Right renal cortex interstitium (tissue), 3 donors: ENCODE measurements around the gene CACNA1F. TPM values are rescaled to one million over a fixed set of nuclear protein-coding genes. Genes with fewer than 3 reads are reported as not detected.

Experiments used
- DNase-seq, 3 donors: peaks; one replicate each; pipeline ENCODE4 v3.0.0-alpha.2; 2013; ENCODE audit warnings: low read depth in 3 of 3, low spot score in 2 of 3
- polyA plus RNA-seq, 3 donors: library from polyadenylated mRNA; unstranded; fragments of 120-200 nt; gene quantifications; one replicate each; pipeline ENCODE4 v1.2.1, GENCODE V29; 2013; ENCODE audit not compliant: insufficient read length in 3 of 3

CACNA1F gene
- under 1 TPM; 0.15 to 0.29 (median 0.17) TPM for polyA plus RNA-seq

DNA sequence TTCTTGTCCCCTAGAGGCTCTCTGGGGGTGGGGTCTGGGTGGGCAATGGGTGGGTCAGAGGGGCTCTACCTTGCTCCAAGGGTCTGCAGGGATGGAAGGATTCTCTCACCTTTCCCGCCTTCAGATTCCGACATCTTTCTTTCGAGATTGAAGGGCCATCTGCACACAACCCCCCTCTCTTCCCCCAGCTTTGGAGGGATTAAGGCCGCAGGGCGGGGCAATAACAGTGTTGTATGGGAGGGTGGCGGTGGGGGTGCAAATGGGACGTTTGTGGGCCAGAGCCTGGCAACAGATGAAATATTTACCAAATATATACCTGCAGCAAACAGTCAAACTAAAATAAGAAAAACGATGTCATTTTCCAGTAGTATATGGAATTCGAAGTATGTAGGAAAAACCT is at the start of gene CACNA1F:
Gene CACNA1F (minus strand): TSS at position 165 of the 400 bp plus-strand sequence. CDS start 31 bp downstream, at position 134.
- no peak for DNase-seq

DNA sequence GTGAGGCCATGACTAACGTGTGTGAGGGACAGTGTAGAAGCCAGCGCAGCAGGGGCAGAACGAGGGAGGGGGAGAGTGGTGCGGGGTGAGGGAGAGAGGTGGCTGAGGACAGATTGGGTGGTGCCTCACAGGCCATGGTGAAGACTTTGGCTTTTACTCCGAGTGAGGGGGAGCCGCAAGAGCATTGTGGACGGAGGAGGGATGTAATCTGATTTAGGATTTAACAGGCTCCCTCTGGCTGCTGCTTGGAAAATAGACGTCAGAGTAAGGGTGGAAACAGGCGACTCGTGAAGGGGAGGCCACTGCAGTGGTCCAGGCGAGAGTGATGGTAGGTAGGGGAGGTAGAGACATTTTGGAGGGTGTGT is 49.5 kb upstream of the CACNA1F start:
- no peak for DNase-seq

DNA sequence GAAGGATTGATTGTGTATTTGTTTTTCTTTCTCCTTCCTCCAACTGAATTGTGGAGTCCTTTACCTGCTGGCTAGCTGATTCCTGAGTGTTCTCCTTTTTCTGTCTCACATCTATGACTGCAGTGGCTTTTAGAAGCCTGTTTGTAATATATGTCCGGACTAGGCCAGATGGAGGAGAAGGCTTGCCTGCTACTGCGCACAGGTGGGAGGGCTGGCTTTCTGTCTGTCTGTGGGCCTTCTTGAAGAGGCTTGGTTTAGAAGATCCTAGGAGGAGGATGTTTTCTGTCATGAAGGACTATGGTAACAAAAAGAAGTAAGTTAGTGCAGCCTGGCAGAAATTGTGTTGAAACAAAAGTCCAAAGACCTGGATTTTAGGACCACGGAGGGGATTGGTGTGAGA is 44.9 kb upstream of the CACNA1F start:
- no peak for DNase-seq

DNA sequence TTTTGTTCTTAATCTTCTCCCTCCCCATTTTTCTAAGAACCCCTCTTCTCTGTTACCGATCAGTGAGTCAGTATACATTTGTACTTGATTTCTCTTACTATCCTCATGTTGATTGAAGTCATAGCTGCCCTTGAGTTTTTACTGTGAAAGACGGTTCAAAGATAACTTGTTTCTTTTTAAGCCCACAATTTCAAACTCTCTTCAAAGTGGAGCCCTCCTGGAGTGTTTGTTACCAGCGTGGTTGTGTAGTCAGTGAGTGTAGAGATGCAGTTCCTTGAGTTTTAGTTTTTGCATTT is 44.3 kb upstream of the CACNA1F start:
- DNase-seq: no peak

DNA sequence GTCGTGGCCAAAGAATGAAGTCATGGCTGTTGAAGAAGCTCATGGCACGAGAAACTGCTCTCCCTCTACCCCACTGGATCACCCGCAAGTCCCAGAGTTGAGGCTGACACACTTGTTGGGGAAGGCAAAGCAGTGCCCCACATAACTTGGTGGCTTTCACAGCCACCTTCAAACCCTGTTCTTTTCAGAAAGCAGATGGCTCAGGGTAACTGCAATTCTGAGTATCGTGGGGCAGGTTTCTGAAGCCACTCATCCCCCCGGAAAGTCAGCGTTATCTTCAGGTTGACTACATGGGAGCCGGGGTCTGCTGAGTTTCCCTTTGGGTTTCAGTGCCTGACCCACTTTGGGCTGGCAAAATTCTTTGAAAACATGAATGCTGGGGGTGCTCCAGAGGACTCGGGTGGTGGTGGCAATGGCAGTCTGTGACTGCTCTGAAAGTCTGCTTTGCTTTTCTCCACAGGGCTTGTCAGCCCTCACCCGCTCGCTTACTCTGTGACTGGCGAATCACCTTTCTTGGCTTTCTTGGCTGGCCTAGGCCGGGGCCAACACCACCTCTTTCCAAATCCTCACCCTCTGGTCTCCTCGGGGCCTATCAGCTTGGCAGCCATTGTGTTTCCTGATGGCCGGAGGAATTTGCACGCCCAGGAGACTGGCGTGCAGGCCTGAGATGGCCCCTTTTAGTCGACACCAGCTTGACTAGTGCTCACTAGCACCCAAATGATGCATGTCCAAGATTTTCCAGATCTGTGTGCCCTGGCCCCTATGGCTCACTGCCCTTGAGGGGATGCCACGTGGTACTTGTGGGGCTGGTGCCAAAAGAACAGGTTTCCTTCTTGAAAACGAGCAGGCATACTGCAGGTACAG is 43.8 kb upstream of the CACNA1F start:
- DNase-seq: no peak

DNA sequence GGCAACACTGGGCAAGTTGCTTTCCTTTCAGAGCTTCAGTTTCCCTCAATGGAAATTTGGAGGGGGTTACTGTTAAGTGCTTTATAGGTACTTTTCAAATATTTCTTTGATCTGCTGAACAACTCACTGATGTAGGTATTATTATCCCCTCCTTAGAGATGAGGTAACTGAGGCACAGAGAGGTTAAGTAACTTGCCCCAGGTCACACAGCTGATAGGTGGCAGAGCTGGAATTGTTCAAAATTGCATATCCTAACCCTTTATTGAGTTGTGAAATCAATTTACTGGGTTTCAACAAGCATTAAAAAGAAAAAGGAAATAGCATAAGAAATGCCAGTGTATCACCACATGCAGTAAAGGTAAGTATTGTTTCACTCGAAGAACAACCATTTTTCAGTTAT is 43.1 kb upstream of the CACNA1F start:
- no peak for DNase-seq

DNA sequence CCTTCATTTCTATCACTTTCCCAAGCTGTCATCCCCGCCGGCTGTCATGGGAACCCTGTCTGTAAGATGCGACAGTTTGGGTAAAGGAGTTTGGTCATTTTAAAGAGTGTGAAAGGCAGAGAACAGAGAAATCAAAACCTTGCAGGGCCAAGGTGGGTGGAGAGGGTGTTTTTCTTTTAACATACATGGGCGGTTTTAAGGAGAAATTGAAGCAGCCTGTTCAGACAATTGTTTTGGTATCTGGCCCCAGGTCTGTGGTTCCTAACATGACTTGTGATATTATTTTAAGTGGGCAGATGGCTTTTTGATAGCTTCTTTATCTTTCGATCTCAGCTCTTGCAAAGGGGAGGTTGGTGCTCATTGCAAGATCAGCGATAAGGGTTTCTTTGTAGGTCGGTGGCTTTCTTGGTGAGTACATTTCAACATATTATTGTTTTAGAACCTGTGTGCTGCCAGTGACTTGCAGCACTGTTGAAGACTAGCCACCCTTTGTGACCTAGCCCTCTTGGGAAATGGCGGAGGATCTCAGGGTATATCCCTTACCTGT is 40.1 kb upstream of the CACNA1F start:
- no peak for DNase-seq

DNA sequence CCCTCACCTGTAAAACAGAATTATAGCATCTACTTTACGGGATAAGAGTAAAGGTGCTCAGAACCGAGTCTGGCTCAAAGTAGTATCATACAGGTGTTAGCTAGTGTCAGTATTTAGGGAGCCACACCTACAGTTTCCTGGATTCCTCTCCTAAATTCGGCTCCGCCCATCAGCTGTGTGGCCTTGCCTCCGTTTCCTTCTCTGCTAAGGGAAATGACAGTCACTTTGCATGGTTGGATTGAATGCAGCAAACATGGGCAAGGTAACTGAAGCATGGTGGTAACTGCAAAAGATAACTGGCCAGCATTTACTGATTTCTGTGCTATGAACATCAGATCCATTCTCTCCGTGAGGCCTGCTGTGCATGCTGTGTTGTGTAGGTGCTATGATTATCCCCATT is 39.3 kb upstream of the CACNA1F start:
- no peak for DNase-seq

DNA sequence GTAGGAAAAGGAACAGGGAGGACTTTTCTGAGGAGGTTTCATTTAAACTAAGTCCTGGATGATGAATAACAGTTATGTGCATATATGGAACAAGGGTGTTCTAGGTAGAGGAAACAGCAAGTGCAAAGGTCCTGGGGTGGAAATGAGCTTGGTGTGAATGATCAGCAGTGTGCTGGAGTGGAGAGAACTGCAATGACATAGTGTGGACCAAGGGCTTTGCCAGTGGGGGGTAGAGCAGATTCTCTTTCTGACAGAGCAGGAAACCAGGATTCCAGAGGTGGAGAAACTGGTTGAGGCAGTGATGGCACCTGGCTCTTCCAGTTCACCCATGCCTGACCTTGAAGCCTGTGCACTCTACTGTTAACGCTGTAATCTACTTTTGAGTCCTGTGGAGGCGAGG is 38.2 kb upstream of the CACNA1F start:
- DNase-seq: no peak

DNA sequence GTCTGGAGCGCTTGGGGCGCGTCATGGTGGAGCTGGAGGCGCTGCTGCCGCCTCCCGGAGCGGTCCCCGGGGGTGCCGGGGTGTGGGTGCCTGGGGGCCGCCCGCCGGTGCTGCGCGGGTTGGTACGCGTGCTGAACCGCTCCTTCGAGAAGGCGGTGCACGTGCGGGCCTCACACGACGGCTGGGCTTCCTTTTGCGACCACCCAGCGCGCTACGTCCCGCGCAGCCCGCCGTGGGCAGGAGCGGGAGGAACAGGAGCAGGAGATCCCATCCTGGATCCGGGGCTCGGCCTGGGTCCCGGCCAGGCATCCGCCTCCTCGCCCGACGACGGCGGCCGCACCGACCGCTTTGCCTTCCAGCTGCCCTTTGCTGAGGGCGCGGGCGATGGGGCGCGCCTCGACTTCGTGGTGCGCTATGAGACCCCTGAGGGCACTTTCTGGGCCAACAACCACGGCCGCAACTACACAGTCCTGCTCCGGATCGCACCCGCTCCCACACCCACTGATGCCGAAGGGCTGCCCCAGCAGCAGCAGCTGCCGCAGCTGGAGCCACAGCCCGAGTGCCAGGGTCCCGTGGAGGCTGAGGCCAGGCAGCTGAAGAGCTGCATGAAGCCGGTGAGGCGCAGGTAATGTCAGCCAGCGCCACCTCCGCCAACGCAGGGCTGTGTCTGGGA is 37.2 kb upstream of the CACNA1F start:
- DNase-seq: no peak

DNA sequence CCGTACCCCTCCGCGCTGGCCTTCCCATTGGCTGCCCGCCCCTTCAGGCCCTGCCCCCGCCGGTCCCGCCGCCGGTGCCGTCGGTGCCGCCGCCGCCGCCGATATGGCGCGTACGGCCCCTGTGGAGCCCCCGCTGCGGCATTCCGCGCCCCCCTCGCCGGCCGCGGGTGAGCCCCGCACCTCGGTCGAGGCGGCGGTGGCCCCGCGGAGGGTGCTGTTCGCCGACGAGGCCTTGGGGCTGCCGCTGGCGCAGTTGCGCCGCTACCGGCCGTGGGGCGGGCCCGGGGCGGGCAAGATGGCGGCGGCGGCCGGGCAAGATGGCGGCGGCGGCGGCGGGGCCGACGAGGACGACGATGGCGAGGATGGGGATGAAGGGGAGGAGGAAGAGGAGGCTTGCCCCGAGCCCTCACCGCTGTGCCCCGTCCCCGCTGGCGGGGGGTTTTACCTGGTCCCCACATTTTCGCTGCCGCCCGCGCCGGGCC is 36.7 kb upstream of the CACNA1F start, which contains the start of gene PPP1R3F:
Gene PPP1R3F (plus strand): TSS at position 27 of the 482 bp plus-strand sequence. CDS start 77 bp downstream, at position 104.
- DNase-seq: no peak

DNA sequence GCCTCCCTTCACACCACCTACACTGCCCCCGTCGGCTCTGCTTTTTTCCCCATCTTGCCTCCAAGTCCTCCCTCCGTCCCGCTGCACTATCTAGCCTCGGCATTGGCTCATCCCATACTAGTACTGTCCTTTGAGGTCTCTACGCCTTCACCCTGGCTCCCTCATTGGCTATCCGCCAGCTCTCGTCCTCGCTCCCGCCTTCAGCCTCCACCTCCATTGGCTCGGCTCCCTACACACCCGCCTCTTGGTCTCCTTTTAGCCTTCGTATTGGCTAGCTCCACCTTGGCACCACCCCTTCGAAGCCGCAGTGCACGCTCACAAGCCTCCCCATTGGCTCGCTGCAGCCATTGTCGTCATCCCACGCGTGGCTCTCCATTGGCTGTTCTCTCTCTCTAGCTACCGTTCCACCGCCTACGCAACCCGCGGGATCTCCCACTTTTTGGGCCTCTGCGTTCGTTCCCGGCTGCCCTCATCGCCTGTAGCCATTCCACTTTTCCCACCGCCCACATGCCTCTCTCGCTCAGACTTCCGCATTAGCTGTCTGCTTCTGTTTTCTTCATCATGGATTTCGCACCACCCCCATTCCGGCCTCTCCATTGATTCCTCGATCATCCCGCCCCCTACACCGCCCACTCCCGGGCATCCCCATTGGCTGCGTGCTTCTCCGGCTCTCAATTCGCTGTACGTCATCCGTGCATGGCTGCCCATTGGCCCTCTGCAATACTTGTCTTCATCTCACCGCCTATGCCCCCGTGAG is 36.0 kb upstream of the CACNA1F start:
- peak; percentile 85 to 88 (median 86) for DNase-seq

DNA sequence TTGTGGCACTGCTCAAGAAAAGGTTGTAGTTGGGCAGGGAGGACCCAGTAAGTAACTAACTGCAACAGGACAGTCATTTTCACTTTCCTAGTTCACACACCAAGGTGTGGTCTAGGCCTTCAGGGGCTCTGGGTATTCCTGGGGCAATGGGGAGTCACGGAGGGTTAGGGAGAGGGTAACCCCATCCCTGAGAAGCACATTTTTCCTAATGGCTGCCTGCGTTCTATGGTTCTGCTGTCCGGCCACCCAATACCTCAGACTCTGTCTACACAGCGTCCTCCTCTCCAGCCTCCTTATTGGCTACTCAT is 35.5 kb upstream of the CACNA1F start:
- DNase-seq: no peak

DNA sequence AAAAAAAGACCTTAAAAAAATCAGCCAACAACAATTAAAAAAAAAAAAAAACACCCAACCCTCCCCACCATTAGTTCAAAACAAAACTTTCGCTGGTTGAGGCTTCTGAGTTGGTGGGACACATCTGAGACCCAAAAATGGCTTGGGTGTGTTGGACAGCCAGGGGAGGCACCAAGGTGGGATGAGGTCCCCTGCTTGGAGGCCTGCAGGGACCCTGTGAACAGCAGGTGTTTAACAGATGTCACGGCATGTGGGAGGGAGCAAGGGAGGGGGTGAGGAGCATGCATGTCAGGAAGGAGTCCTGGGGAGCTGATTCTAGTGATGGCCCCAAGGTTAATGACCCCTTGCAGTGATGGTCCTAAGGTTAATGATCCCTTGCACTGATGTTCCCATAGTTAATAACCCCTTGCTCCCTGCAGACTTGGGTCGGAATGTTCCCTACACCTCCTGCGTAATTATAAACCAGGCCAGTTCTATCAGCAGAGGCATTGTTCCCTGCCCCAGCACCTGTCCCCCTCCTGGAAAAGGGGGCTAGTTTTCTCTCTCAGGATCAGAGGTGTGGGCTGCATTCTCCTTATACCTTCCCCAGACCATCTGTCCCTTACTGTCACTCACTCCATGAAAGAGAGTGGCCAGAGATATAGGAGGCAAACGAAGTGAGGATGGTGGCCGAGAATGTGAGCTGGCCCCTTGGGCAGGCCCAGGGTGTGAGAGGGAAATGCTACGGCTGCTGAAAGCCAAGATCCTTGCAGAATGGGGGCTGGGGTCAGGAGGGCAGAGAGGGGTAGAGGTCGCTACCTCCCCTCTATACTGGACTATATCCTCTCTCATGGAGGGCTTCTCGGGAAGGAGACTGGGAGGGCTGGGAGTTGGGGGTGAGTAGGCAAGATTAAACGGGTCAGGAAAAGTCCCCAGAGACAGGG is 33.6 kb upstream of the CACNA1F start:
- DNase-seq: no peak

DNA sequence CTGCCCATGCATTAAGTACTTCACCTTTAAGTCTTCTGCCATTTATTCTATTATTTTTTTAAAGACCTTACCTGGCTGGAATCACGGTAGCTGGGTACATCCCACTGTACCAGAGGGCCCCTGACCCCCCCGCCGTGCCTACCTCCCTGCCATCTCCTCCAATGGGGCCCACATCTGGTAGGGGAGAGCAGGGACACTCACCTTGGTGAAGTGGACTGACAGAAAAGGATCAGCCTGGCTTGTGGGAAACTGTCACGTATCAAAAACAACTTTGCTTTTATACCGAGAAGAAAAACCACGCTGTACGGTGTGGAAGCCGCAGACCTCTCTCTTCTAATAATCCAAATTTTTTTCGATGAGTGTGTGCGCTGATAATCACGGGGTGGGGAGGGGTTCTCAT is 31.3 kb upstream of the CACNA1F start, which contains the start of gene FOXP3:
Gene FOXP3 (minus strand): TSS at position 251 of the 400 bp plus-strand sequence. CDS start 6,205 bp downstream, outside the sequence.
- no peak for DNase-seq

DNA sequence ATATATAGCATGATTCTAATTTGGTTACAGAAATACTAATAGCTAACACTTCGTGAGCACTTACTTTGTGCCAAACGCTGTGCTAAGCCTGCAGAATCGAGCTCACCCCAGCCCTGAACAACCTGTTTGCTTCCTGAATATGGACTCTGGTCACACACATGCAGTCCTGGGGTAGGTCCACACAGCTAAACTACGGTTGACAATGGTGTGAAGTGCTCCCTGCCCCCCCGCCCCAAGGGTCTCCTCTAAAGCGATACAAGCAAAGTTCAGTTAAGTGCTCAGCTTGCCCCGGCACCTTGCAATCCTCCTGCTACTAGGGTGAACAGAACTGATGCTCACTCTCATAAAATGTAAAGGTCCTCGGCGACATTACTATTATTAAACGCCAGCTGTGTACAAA is 30.5 kb upstream of the CACNA1F start:
- no peak for DNase-seq

DNA sequence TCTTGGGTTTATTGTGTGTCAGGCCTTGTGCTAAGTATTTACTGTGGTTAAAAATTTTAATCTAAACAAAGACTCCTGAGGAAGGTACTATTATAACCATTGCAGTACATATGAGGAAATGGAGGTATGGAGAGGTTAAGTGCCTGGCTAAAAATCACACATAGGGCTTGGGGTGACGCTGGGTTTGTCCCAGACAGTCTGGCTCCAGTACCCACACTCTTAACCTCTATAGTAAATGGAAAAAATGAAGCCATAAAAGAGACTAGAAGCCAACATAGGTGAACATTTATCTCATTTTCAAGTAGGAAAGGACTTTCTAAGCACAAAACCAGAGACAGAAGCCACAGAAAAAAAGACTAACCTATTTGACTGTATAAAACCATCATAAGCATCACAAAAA is 29.5 kb upstream of the CACNA1F start:
- no peak for DNase-seq

DNA sequence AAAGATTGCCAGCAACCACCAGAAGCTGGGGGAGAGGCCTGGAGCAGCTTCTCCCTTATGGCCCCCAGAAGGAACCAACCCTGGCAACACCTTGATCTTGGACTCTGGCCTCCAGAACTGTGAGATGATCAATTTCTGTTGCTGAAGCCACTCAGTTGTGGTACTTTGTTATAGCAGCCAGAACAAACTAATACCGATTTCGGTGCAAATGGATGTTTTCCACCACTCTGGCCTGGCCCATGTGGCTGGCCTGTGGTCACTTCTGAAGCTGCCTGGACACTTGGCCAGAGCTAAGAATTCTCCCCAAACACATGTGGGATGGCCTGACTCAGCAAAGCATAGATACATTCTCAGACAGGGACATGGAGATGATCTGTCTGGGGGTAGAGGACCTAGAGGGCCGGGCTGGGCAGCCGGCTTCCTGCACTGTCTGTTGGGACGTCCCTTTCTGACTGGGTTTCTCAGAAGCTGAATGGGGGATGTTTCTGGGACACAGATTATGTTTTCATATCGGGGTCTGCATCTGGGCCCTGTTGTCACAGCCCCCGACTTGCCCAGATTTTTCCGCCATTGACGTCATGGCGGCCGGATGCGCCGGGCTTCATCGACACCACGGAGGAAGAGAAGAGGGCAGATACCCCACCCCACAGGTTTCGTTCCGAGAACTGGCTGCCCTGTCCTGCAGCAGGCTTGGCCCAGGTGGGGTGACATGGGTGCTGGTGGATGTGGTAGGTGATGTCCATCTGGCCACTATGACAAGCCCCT is 27.3 kb upstream of the CACNA1F start:
- no peak for DNase-seq

DNA sequence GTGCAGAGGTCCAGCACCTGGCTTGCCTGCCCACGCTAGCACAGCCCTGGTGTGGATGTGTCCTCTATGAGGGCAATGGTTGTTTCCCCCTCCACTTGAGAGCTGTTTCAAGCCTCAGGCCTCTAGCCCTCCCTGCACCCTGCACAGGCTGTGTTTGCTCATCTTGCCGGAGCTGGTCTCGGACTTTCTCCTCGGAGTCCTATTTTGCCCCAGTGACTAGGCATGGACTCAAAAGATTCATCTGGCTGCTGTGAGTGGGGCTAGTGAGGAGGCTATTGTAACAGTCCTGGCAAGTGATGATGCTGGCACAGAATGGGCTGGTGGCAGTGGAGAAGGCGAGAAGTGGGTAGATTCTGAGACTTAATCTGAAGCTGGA is 25.6 kb upstream of the CACNA1F start:
- DNase-seq: no peak
